OCI-LY3 (cell line): ENCODE results near the gene ABCC9.

ENCODE experiments used
- CTCF ChIP-seq: fragments of 200-600, 300-600 bp; sonication (generic); IDR thresholded peaks from 2 replicates; pipeline ENCODE4 v1.5.1; 2014; ENCODE audit warnings: antibody characterized with exemption, low read length, low read depth
- EZH2phosphoT487 ChIP-seq: fragments of 200-600 bp; shearing (Covaris generic); IDR thresholded peaks from 2 replicates; pipeline ENCODE4 v1.6.1; 2018; ENCODE audit warnings: antibody characterized with exemption, mixed run types, low read depth

- TF ChIP-seq CTCF (no peak), EZH2phosphoT487 (no peak)
These were observed 81.1 kb downstream of the ABCC9 start for GRCh38 chr12:21860128-21860527.
